HCT116 (cell line): ENCODE measurements around the gene GIT2.

Experiments used
- EZH2 ChIP-seq: fragments of 200-600 bp; sonication (generic); IDR thresholded peaks from 2 replicates; pipeline ENCODE4 v1.6.1; 2017; ENCODE audit warnings: antibody characterized with exemption, mixed run types
- EZH2phosphoT487 ChIP-seq: fragments of 200-600 bp; IDR thresholded peaks from 2 replicates; pipeline ENCODE4 v1.6.1; 2018; ENCODE audit warnings: antibody characterized with exemption, borderline replicate concordance
- TF ChIP-seq, protein P1 (sequence below): IDR thresholded peaks from 2 replicates; pipeline ENCODE4 v1.6.1; 2012; ENCODE audit warnings: low read depth
- TF ChIP-seq, protein P2 (sequence below), 3 experiments: fragments of 200-600 bp in 1 of 3; sonication (generic) in 1 of 3; IDR thresholded peaks in 2 of 3; conservative IDR thresholded peaks in 1 of 3; 2 replicates each; pipeline ENCODE4 v1.5.1; 2012 to 2017; ENCODE audit warnings: low read depth in 2 of 3, low read length in 2 of 3, antibody characterized with exemption in 1 of 3, borderline replicate concordance in 1 of 3, control low read depth in 1 of 3, mild to moderate bottlenecking in 1 of 3, mixed read lengths in 1 of 3, mixed run types in 1 of 3, moderate library complexity in 1 of 3; ENCODE audit not compliant: insufficient read depth in 1 of 3

DNA sequence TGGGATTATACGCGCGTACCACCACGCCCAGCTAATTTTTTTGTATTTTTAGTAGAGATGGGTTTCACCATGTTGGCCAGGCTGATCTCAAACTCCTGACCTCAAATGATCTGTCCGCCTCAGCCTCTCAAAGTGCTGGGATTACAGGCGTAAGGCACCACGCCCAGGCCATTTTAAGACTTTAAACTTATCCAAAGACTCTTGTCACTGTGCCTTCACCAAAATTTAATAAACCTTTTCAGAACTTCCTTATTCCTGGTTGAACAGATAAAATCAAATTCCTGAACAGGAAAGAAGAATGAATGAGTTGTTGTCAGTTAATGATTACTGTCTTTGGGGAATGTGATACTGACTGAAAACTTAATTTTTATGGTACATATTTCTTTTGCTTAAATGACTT is 37.8 kb downstream of the GIT2 start:
- TF ChIP-seq, protein P1, sequence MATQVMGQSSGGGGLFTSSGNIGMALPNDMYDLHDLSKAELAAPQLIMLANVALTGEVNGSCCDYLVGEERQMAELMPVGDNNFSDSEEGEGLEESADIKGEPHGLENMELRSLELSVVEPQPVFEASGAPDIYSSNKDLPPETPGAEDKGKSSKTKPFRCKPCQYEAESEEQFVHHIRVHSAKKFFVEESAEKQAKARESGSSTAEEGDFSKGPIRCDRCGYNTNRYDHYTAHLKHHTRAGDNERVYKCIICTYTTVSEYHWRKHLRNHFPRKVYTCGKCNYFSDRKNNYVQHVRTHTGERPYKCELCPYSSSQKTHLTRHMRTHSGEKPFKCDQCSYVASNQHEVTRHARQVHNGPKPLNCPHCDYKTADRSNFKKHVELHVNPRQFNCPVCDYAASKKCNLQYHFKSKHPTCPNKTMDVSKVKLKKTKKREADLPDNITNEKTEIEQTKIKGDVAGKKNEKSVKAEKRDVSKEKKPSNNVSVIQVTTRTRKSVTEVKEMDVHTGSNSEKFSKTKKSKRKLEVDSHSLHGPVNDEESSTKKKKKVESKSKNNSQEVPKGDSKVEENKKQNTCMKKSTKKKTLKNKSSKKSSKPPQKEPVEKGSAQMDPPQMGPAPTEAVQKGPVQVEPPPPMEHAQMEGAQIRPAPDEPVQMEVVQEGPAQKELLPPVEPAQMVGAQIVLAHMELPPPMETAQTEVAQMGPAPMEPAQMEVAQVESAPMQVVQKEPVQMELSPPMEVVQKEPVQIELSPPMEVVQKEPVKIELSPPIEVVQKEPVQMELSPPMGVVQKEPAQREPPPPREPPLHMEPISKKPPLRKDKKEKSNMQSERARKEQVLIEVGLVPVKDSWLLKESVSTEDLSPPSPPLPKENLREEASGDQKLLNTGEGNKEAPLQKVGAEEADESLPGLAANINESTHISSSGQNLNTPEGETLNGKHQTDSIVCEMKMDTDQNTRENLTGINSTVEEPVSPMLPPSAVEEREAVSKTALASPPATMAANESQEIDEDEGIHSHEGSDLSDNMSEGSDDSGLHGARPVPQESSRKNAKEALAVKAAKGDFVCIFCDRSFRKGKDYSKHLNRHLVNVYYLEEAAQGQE: no peak
- TF ChIP-seq, protein P2, sequence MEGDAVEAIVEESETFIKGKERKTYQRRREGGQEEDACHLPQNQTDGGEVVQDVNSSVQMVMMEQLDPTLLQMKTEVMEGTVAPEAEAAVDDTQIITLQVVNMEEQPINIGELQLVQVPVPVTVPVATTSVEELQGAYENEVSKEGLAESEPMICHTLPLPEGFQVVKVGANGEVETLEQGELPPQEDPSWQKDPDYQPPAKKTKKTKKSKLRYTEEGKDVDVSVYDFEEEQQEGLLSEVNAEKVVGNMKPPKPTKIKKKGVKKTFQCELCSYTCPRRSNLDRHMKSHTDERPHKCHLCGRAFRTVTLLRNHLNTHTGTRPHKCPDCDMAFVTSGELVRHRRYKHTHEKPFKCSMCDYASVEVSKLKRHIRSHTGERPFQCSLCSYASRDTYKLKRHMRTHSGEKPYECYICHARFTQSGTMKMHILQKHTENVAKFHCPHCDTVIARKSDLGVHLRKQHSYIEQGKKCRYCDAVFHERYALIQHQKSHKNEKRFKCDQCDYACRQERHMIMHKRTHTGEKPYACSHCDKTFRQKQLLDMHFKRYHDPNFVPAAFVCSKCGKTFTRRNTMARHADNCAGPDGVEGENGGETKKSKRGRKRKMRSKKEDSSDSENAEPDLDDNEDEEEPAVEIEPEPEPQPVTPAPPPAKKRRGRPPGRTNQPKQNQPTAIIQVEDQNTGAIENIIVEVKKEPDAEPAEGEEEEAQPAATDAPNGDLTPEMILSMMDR (IDR thresholded peaks at IDR 0.05 in 2 of 3, conservative IDR thresholded peaks at IDR 0.05 in 1 of 3; ENCODE audit: borderline replicate concordance in 1 of 3, insufficient read depth in 1 of 3, low read depth in 2 of 3, low read length in 2 of 3): no peak
- TF ChIP-seq EZH2phosphoT487 (no peak), EZH2 (no peak)
